Suprapubic skin (tissue), 4 donors: ENCODE measurements around the gene RNASE8. TPM values are rescaled to one million over a fixed set of nuclear protein-coding genes. Genes with fewer than 3 reads are reported as not detected.
A peak's percentile ranks its signal among the peaks of the same experiment; 100 is the strongest.

Experiments used
- DNase-seq, 2 donors: peaks; one replicate each; pipeline ENCODE4 v3.0.0-alpha.2; 2019; ENCODE audit warnings: low spot score in 2 of 2
- H3K27ac ChIP-seq: fragments of 200-600 bp; sonication (generic); one replicate; pipeline ENCODE4 v1.5.1; 2019
- H3K27me3 ChIP-seq: fragments of 200-600 bp; sonication (generic); one replicate; pipeline ENCODE4 v1.5.1; 2019
- H3K36me3 ChIP-seq: fragments of 200-600 bp; sonication (generic); one replicate; pipeline ENCODE4 v1.5.1; 2019
- H3K4me1 ChIP-seq: fragments of 200-600 bp; sonication (generic); one replicate; pipeline ENCODE4 v1.5.1; 2019
- H3K4me3 ChIP-seq: fragments of 200-600 bp; sonication (generic); one replicate; pipeline ENCODE4 v1.5.1; 2019; ENCODE audit warnings: mild to moderate bottlenecking
- H3K9me3 ChIP-seq: fragments of 200-600 bp; sonication (generic); one replicate; pipeline ENCODE4 v1.5.1; 2019
- CTCF ChIP-seq, 2 donors: fragments of 200-600 bp in 1 of 2; fragments of 450-650 bp in 1 of 2; sonication (generic) in 1 of 2; IDR thresholded peaks; one replicate each; pipeline ENCODE4 v1.5.1; 2016 to 2019; ENCODE audit warnings: antibody characterized with exemption in 2 of 2, mild to moderate bottlenecking in 1 of 2, moderate library complexity in 1 of 2
- EP300 ChIP-seq: sonication (generic); formaldehyde crosslinking; IDR thresholded peaks from one replicate; pipeline ENCODE4 v1.6.1; 2017; ENCODE audit warnings: antibody characterized with exemption
- POLR2A ChIP-seq, 2 donors: fragments of 450-650 bp; IDR thresholded peaks; one replicate each; pipeline ENCODE4 v1.6.1; 2017; ENCODE audit warnings: antibody characterized with exemption in 2 of 2, mild to moderate bottlenecking in 2 of 2, moderate library complexity in 2 of 2
- POLR2AphosphoS5 ChIP-seq, 3 donors: sonication (generic); formaldehyde crosslinking; IDR thresholded peaks; one replicate each; pipeline ENCODE4 v1.6.1; 2017; ENCODE audit warnings: antibody characterized with exemption in 3 of 3
- WGBS: methylation state at CpG from one replicate; pipeline ENCODE4 v1.1.5; 2018; 5-methylcytosine and 5-hydroxymethylcytosine counted together
- total RNA-seq, 4 donors: library from RNA; depleted of rRNA; stranded (reverse); fragments of >200 nt; gene quantifications; one replicate each; pipeline ENCODE4 v1.1.0, GENCODE V29; 2016

RNASE8 gene
- total RNA-seq, 4 donors from 2014 or later, result not detected

GRCh38 chr14:21102521-21103410, 45.1 kb downstream of the RNASE8 start:
- H3K4me3 ChIP-seq, result peak overlapping the region; percentile 66
- H3K4me1 ChIP-seq, result peaks cover 78% of the 10 kb centered on the region
- DNase-seq, result peak in 1 of 2 donors; percentile 66
- no peaks in the 10 kb centered on the region for H3K9me3 ChIP-seq
- no peaks in the 10 kb centered on the region for H3K27me3 ChIP-seq
- no peaks in the 10 kb centered on the region for H3K36me3 ChIP-seq
- TF ChIP-seq CTCF (IDR thresholded peaks at IDR 0.05) (no peak), POLR2AphosphoS5 (IDR thresholded peaks at IDR 0.05) (no peak), EP300 (no peak), POLR2A (IDR thresholded peaks at IDR 0.05) (no peak)
- H3K27ac ChIP-seq, result no peak overlapping the region
- 22% methylated on average over 9 of the region's 9 CpGs for WGBS

- DNase-seq, result no peak
- Histone ChIP-seq H3K4me3 (peak overlapping the region; percentile 66), H3K27me3 (no peaks in the 10 kb centered on the region), H3K36me3 (no peaks in the 10 kb centered on the region), H3K9me3 (no peaks in the 10 kb centered on the region), H3K27ac (peak overlapping the region; percentile 97), H3K4me1 (peaks cover 80% of the 10 kb centered on the region)
- no peak for TF ChIP-seq EP300
- no peak for TF ChIP-seq POLR2A (IDR thresholded peaks at IDR 0.05)
- no peak for TF ChIP-seq CTCF (IDR thresholded peaks at IDR 0.05)
- no peak for TF ChIP-seq POLR2AphosphoS5 (IDR thresholded peaks at IDR 0.05)
- under 1% methylated on average over 9 of the region's 9 CpGs for WGBS
Measured at GRCh38 chr14:21103411-21103709, 45.7 kb downstream of the RNASE8 start.

- DNase-seq, result peak; percentile 98
- Histone ChIP-seq H3K4me3 (peak overlapping the region; percentile 66), H3K4me1 (peaks cover 82% of the 10 kb centered on the region), H3K27ac (peak overlapping the region; percentile 97), H3K27me3 (no peaks in the 10 kb centered on the region), H3K9me3 (no peaks in the 10 kb centered on the region), H3K36me3 (no peaks in the 10 kb centered on the region)
- peak; percentile 74 to 87 for TF ChIP-seq CTCF (IDR thresholded peaks at IDR 0.05)
- peak; percentile 29 to 83 (median 46) for TF ChIP-seq POLR2AphosphoS5 (IDR thresholded peaks at IDR 0.05)
- TF ChIP-seq POLR2A (IDR thresholded peaks at IDR 0.05), result peak in 1 of 2 donors; percentile 84
- no peak for TF ChIP-seq EP300
- 1% methylated on average over 40 of the region's 62 CpGs for WGBS
Measured at GRCh38 chr14:21103710-21104447, 46.3 kb downstream of the RNASE8 start.

- no peaks in the 10 kb centered on the region for H3K9me3 ChIP-seq
- no peaks in the 10 kb centered on the region for H3K27me3 ChIP-seq
- DNase-seq, result peak in 1 of 2 donors; percentile 85
- no peak for TF ChIP-seq POLR2AphosphoS5 (IDR thresholded peaks at IDR 0.05)
- TF ChIP-seq CTCF (IDR thresholded peaks at IDR 0.05), result peak; percentile 95 to 96
- peaks cover 78% of the 10 kb centered on the region for H3K4me1 ChIP-seq
- H3K36me3 ChIP-seq, result no peaks in the 10 kb centered on the region
- H3K27ac ChIP-seq, result peak overlapping the region; percentile 97
- 4% methylated on average over 8 of the region's 8 CpGs for WGBS
- H3K4me3 ChIP-seq, result peak overlapping the region; percentile 66
Measured at GRCh38 chr14:21104448-21105060, 46.9 kb downstream of the RNASE8 start.

GRCh38 chr14:21105095-21105494, 47.5 kb downstream of the RNASE8 start:
- no peaks in the 10 kb centered on the region for H3K27me3 ChIP-seq
- peak overlapping the region; percentile 97 for H3K27ac ChIP-seq
- H3K4me1 ChIP-seq, result peaks cover 73% of the 10 kb centered on the region
- TF ChIP-seq POLR2AphosphoS5 (IDR thresholded peaks at IDR 0.05) (no peak), EP300 (no peak), CTCF (IDR thresholded peaks at IDR 0.05) (no peak)
- H3K36me3 ChIP-seq, result no peaks in the 10 kb centered on the region
- WGBS, result 86% methylated on average over 8 of the region's 8 CpGs
- H3K9me3 ChIP-seq, result no peaks in the 10 kb centered on the region
- DNase-seq, result peak in 1 of 2 donors; percentile 69
- H3K4me3 ChIP-seq, result peak overlapping the region; percentile 66
